Measurements from ENCODE around the gene TSEN2.

The TSEN2 gene

DNA sequence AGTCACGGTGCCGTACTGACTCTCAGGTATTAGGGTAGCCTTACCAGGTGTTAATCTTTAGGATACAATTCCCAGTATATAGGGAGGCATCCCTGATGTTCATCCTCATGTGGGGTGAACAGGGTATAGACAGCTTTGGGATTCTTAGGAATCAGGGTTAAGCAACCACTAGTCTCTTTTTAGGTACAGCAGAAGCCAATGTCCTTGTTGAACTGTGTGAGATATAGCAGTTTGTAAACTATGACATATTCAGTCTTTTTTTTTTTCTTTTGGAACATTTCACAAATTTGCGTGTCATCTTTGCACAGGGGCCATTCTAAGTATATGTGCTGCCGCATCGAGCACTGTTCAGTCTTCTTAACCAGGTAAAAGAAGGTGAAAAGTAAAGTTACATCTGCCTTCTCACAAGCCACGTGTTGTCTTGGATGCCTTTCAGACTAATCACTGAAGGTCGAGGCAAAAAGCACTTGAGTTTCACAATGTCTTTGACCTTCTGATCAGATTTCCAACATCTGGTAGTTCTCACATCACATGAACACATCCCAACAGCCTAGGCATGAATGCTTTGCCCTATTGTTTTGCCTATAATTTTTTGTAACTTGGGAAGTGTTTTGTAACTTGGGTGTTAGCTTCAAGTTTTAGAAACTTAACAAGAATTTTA, 17.2 kb downstream of the TSEN2 start:
- Histone ChIP-seq H3K4me3 (replicated peaks; ENCODE audit: low read depth, low read length) (no peak overlapping the region), H3K36me3 (ENCODE audit: control insufficient read depth, insufficient read depth, low read length) (peaks cover 24% of the 10 kb centered on the region), H3K27me3 (replicated peaks; ENCODE audit: control insufficient read depth, insufficient read depth, low read length) (no peaks in the 10 kb centered on the region)
- TF ChIP-seq CTCF (IDR thresholded peaks at IDR 0.05; ENCODE audit: insufficient read depth, low read length, poor library complexity, severe bottlenecking), result no peak
- DNase-seq (ENCODE audit: extremely low read depth, insufficient read length), result no peak

GRCh38 chr3:12503126-12503957, 19.1 kb downstream of the TSEN2 start:
- no peak overlapping the region for H3K4me3 ChIP-seq (replicated peaks; ENCODE audit: low read depth, low read length)
- peaks cover 18% of the 10 kb centered on the region for H3K36me3 ChIP-seq (ENCODE audit: control insufficient read depth, insufficient read depth, low read length)
- TF ChIP-seq CTCF (IDR thresholded peaks at IDR 0.05; ENCODE audit: insufficient read depth, low read length, poor library complexity, severe bottlenecking), result no peak
- DNase-seq (ENCODE audit: extremely low read depth, insufficient read length), result no peak
- H3K27me3 ChIP-seq (replicated peaks; ENCODE audit: control insufficient read depth, insufficient read depth, low read length), result no peaks in the 10 kb centered on the region

DNA sequence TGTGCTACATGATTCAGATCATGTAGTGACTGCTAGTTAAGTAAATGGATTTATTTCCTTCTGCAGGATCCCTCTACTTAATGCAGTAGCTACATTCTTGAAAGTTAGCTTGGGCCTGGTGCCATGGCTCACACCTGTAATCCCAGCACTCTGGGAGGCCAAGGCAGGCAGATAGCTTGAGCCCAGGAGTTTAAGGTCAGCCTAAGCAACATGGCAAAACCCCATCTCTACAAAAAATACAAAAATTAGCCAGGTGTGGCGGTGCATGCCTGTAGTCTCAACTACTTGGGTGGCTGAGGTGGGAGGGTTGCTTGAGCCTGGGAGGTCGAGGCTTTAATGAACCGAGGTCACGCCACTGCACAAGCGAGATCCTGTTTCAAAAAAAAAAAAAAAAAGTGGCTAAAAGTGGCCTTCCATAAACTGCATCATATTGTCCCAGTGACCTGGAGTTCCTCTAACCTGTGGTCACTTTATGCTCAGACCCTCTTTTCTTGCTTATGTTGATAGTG, 22.0 kb downstream of the TSEN2 start:
- H3K36me3 ChIP-seq (ENCODE audit: control insufficient read depth, insufficient read depth, low read length), result peaks cover 6% of the 10 kb centered on the region
- no peak overlapping the region for H3K4me3 ChIP-seq (replicated peaks; ENCODE audit: low read depth, low read length)
- no peak for TF ChIP-seq CTCF (IDR thresholded peaks at IDR 0.05; ENCODE audit: insufficient read depth, low read length, poor library complexity, severe bottlenecking)
- H3K27me3 ChIP-seq (replicated peaks; ENCODE audit: control insufficient read depth, insufficient read depth, low read length), result no peaks in the 10 kb centered on the region
- DNase-seq (ENCODE audit: extremely low read depth, insufficient read length), result no peak

GRCh38 chr3:12507591-12508281, 23.5 kb downstream of the TSEN2 start:
- TF ChIP-seq CTCF (IDR thresholded peaks at IDR 0.05; ENCODE audit: insufficient read depth, low read length, poor library complexity, severe bottlenecking), result no peak
- no peaks in the 10 kb centered on the region for H3K27me3 ChIP-seq (replicated peaks; ENCODE audit: control insufficient read depth, insufficient read depth, low read length)
- DNase-seq (ENCODE audit: extremely low read depth, insufficient read length), result no peak
- H3K4me3 ChIP-seq (replicated peaks; ENCODE audit: low read depth, low read length), result no peak overlapping the region
- H3K36me3 ChIP-seq (ENCODE audit: control insufficient read depth, insufficient read depth, low read length), result peaks cover 6% of the 10 kb centered on the region

GRCh38 chr3:12508291-12508700, 24.0 kb downstream of the TSEN2 start:
- no peak overlapping the region for H3K4me3 ChIP-seq (replicated peaks; ENCODE audit: low read depth, low read length)
- TF ChIP-seq CTCF (IDR thresholded peaks at IDR 0.05; ENCODE audit: insufficient read depth, low read length, poor library complexity, severe bottlenecking), result no peak

More at GRCh38 chr3:12508291-12508700, 24.0 kb downstream of the TSEN2 start:
- H3K36me3 ChIP-seq (ENCODE audit: control insufficient read depth, insufficient read depth, low read length), result peaks cover 4% of the 10 kb centered on the region
- no peaks in the 10 kb centered on the region for H3K27me3 ChIP-seq (replicated peaks; ENCODE audit: control insufficient read depth, insufficient read depth, low read length)
- DNase-seq (ENCODE audit: extremely low read depth, insufficient read length), result no peak
